VCaP (cell line): Measurements from ENCODE around the gene AP5Z1.

Source experiments
- H3K27ac ChIP-seq: fragments of 450-650 bp; 2 replicates; pipeline ENCODE4 v1.5.1; 2017
- CTCF ChIP-seq: fragments of 450-650 bp; conservative IDR thresholded peaks from 2 replicates; pipeline ENCODE4 v1.5.1; 2017; ENCODE audit warnings: mild to moderate bottlenecking, moderate library complexity

Gene AP5Z1

GRCh38 chr7:4770886-4771285 is 4.5 kb upstream of the AP5Z1 start:
- no peak for TF ChIP-seq CTCF
- no peak overlapping the region for H3K27ac ChIP-seq

- H3K27ac ChIP-seq, result no peak overlapping the region
- no peak for TF ChIP-seq CTCF
Observed at GRCh38 chr7:4771737-4772136, 3.7 kb upstream of the AP5Z1 start.

- H3K27ac ChIP-seq, result no peak overlapping the region
- TF ChIP-seq CTCF, result no peak
Observed at GRCh38 chr7:4772306-4772705, 3.1 kb upstream of the AP5Z1 start.

- peak overlapping the region; percentile 86; the same call in 1 of the 2 replicates for H3K27ac ChIP-seq
Observed at GRCh38 chr7:4774007-4774406, 1.4 kb upstream of the AP5Z1 start.

GRCh38 chr7:4774658-4775249 is 669 bp upstream of the AP5Z1 start:
- H3K27ac ChIP-seq, result peak overlapping the region; percentile 86

More at GRCh38 chr7:4774007-4774406, 1.4 kb upstream of the AP5Z1 start:
- no peak for TF ChIP-seq CTCF

GRCh38 chr7:4775848-4776623 is 613 bp downstream of the AP5Z1 start:
- H3K27ac ChIP-seq, result peak overlapping the region; percentile 86

More at GRCh38 chr7:4774658-4775249, 669 bp upstream of the AP5Z1 start:
- no peak for TF ChIP-seq CTCF

More at GRCh38 chr7:4775848-4776623, 613 bp downstream of the AP5Z1 start:
- TF ChIP-seq CTCF, result no peak
